OCI-LY1 (cell line): ENCODE data around the gene SNRNP70.

Experiments used
- H2AFZ ChIP-seq: fragments of 200-600 bp; sonication (generic), shearing (Covaris generic); 2 replicates; pipeline ENCODE4 v1.6.0; 2014; ENCODE audit warnings: antibody characterized with exemption, mild to moderate bottlenecking, low read length
- H3F3A ChIP-seq: fragments of 200-600 bp; sonication (generic), shearing (Covaris generic); 2 replicates; pipeline ENCODE4 v1.6.0; 2014; ENCODE audit warnings: mild to moderate bottlenecking, antibody characterized with exemption, low read length, moderate library complexity; ENCODE audit not compliant: insufficient read depth
- H3K27ac ChIP-seq: fragments of 200-600 bp; sonication (generic); 2 replicates; pipeline ENCODE4 v1.5.1; 2014; ENCODE audit warnings: low read length, mixed run types, mild to moderate bottlenecking, low read depth; ENCODE audit not compliant: poor library complexity, severe bottlenecking
- H3K27me3 ChIP-seq: fragments of 200-600 bp; sonication (generic); 2 replicates; pipeline ENCODE4 v1.6.0; 2014; ENCODE audit warnings: antibody characterized with exemption, mild to moderate bottlenecking, low read length, moderate library complexity; ENCODE audit not compliant: insufficient read depth
- H3K36me3 ChIP-seq: fragments of 200-600 bp; sonication (generic); 2 replicates; pipeline ENCODE4 v1.6.1; 2014; ENCODE audit warnings: mild to moderate bottlenecking, antibody characterized with exemption, low read length, moderate library complexity, mixed read lengths; ENCODE audit not compliant: insufficient read depth
- H3K4me1 ChIP-seq: fragments of 200-600 bp; sonication (generic); 2 replicates; pipeline ENCODE4 v1.5.1; 2014; ENCODE audit warnings: mild to moderate bottlenecking, low read length, moderate library complexity; ENCODE audit not compliant: insufficient read depth, severe bottlenecking
- H3K4me2 ChIP-seq: fragments of 200-600 bp; sonication (generic), shearing (Covaris generic); 2 replicates; pipeline ENCODE4 v1.6.1; 2014; ENCODE audit warnings: low read length
- H3K4me3 ChIP-seq: fragments of 200-600 bp; sonication (generic); 2 replicates; pipeline ENCODE4 v1.5.1; 2014; ENCODE audit warnings: low read length, low read depth, mild to moderate bottlenecking, mixed read lengths; ENCODE audit not compliant: poor library complexity, severe bottlenecking
- H3K79me2 ChIP-seq: fragments of 200-600 bp; shearing (Covaris generic); 2 replicates; pipeline ENCODE4 v1.6.1; 2016; ENCODE audit warnings: mixed run types, low read length, mixed read lengths; ENCODE audit not compliant: insufficient read depth
- H3K9ac ChIP-seq: fragments of 200-600 bp; sonication (generic), shearing (Covaris generic); 2 replicates; pipeline ENCODE4 v1.6.1; 2014; ENCODE audit warnings: mild to moderate bottlenecking, low read length, mixed read lengths
- H3K9me2 ChIP-seq: fragments of 200-600 bp; sonication (generic), shearing (Covaris generic); 2 replicates; pipeline ENCODE4 v1.6.1; 2014; ENCODE audit warnings: low read depth, mild to moderate bottlenecking, low read length, mixed read lengths
- H3K9me3 ChIP-seq: fragments of 200-600 bp; shearing (Covaris generic); 2 replicates; pipeline ENCODE4 v1.6.1; 2014; ENCODE audit warnings: low read length, mixed read lengths
- H4K20me1 ChIP-seq: fragments of 200-600 bp; sonication (generic), shearing (Covaris generic); 2 replicates; pipeline ENCODE4 v1.6.0; 2016; ENCODE audit warnings: mild to moderate bottlenecking, low read length; ENCODE audit not compliant: insufficient read depth
- EZH2 ChIP-seq: fragments of 200-600 bp; sonication (generic), shearing (Covaris generic); IDR thresholded peaks from 2 replicates; pipeline ENCODE4 v1.8.0; 2017; ENCODE audit warnings: borderline replicate concordance, mixed run types, mild to moderate bottlenecking, antibody characterized with exemption, low read length, moderate library complexity, mixed read lengths
- TF ChIP-seq, protein P1 (sequence below): fragments of 200-600 bp; sonication (generic), shearing (Covaris generic); IDR thresholded peaks from 2 replicates; pipeline ENCODE4 v1.5.1; 2017; ENCODE audit warnings: mild to moderate bottlenecking, antibody characterized with exemption, low read length, moderate library complexity, mixed read lengths

SNRNP70 gene

DNA sequence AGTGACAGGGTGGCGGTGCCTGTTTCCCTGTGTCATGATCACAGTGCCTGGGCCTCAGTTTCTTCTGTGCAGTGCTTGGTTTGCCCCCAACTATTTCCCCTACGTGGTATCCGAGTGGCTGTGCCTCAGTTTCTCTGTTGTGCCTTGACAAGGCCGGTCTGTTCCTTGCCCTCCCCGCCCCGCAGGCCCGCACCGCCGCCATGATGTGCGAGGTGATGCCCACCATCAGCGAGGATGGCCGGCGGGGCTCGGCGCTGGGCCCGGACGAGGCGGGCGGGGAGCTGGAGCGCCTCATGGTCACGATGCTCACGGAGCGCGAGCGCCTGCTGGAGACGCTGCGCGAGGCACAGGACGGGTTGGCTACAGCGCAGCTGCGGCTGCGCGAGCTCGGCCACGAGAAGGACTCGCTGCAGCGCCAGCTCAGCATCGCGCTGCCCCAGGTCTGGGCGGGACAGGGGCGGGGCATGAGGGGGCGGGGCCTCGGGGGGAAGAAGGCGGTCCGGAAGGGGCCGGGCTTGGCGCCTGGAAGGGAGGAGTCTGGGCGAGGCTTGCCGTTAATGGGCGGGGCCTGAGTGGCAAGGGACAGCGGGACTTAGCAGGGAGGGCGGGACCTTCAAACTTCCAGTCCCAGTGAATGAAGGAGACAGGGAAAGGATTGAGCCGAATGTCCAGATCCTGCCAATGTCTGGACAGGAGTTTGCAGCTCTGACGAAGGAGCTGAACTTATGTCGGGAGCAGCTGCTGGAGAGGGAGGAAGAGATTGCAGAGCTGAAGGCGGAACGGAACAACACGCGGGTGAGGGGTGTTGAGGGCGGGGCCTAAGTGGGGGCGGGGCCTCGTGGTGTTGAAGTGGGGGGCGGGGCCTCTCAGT lies 42.7 kb downstream of the SNRNP70 start:
- no peaks in the 10 kb centered on the region for H3K79me2 ChIP-seq
- no peaks in the 10 kb centered on the region for H3K9me2 ChIP-seq
- H3K36me3 ChIP-seq: peaks cover 3% of the 10 kb centered on the region; the same call in 1 of the 2 replicates
- no peak overlapping the region for H2AFZ ChIP-seq
- peak overlapping the region; percentile 62 for H3K4me3 ChIP-seq
- H3K27me3 ChIP-seq: no peaks in the 10 kb centered on the region
- peak overlapping the region; percentile 84 for H3K4me2 ChIP-seq
- H3K4me1 ChIP-seq: peaks cover 14% of the 10 kb centered on the region
- TF ChIP-seq EZH2: no peak
- TF ChIP-seq, protein P1, sequence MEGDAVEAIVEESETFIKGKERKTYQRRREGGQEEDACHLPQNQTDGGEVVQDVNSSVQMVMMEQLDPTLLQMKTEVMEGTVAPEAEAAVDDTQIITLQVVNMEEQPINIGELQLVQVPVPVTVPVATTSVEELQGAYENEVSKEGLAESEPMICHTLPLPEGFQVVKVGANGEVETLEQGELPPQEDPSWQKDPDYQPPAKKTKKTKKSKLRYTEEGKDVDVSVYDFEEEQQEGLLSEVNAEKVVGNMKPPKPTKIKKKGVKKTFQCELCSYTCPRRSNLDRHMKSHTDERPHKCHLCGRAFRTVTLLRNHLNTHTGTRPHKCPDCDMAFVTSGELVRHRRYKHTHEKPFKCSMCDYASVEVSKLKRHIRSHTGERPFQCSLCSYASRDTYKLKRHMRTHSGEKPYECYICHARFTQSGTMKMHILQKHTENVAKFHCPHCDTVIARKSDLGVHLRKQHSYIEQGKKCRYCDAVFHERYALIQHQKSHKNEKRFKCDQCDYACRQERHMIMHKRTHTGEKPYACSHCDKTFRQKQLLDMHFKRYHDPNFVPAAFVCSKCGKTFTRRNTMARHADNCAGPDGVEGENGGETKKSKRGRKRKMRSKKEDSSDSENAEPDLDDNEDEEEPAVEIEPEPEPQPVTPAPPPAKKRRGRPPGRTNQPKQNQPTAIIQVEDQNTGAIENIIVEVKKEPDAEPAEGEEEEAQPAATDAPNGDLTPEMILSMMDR: no peak
- H3K27ac ChIP-seq: no peak overlapping the region
- no peaks in the 10 kb centered on the region for H4K20me1 ChIP-seq
- H3K9me3 ChIP-seq: no peaks in the 10 kb centered on the region
- peak overlapping the region; percentile 47; the same call in 1 of the 2 replicates for H3K9ac ChIP-seq
- no peaks in the 10 kb centered on the region for H3F3A ChIP-seq

DNA sequence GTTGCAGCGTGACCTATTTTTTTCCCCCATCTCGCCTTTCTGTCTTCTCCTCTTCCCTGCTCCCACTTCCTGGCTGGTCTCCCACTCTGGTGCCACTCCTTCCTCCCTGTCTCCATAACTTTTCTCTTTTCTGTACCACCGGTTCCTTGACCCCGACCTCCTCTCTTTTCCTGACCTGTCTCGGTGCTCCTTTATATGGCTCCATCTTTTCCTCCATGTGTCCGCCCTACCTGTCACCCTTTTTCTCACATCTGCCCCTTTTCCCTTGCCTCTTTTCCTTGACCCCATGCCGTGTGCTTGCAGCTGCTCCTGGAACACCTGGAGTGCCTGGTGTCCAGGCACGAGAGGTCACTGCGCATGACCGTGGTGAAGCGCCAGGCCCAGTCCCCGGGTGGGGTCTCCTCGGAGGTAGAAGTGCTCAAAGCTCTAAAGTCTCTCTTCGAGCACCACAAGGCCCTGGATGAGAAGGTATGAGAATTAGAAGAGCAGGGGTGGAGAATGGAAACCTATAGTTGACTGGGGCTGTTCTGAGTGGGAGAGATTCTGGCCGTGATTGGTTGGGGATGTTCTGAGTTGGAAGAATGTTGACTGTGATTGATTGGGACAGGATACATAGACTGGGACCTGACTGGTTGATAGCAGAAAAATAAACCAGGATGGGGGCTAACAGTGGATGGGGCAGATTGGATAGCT lies 43.4 kb downstream of the SNRNP70 start:
- H4K20me1 ChIP-seq: no peaks in the 10 kb centered on the region
- H3K9ac ChIP-seq: peak overlapping the region; percentile 16; the same call in 1 of the 2 replicates
- no peak overlapping the region for H3K27ac ChIP-seq
- peak overlapping the region; percentile 62 for H3K4me3 ChIP-seq
- H3K36me3 ChIP-seq: peaks cover 3% of the 10 kb centered on the region; the same call in 1 of the 2 replicates
- H3K9me2 ChIP-seq: no peaks in the 10 kb centered on the region
- H3K9me3 ChIP-seq: no peaks in the 10 kb centered on the region
- no peaks in the 10 kb centered on the region for H3K27me3 ChIP-seq
- H3F3A ChIP-seq: no peaks in the 10 kb centered on the region
- TF ChIP-seq, protein P1: no peak
- no peak for TF ChIP-seq EZH2
- H3K4me1 ChIP-seq: peaks cover 14% of the 10 kb centered on the region
- H2AFZ ChIP-seq: 0 out of 2 replicates have a peak overlapping the region, but pooled peaks have one; percentile 56
- H3K79me2 ChIP-seq: no peaks in the 10 kb centered on the region
- peak overlapping the region; percentile 84 for H3K4me2 ChIP-seq

DNA sequence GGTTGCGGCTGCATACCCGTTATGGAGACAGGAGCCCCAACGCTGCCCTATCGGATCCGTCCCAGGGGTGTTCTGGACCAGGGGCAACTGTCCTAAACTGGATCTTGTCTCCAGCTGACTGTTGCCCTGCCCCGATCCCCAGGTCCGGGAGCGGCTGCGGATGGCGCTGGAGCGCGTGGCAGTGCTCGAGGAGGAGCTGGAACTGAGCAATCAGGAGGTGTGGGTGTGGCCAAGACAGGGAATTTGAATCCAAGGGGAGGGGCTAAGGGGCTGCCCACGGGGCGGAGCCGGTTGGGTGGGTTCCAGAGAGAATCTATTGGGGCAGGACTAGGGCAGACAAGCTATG lies 44.0 kb downstream of the SNRNP70 start:
- Histone ChIP-seq H3K9ac (no peak overlapping the region; the same call in 1 of the 2 replicates), H3K9me3 (no peaks in the 10 kb centered on the region), H3K9me2 (no peaks in the 10 kb centered on the region), H3K4me2 (peak overlapping the region; percentile 84), H3K79me2 (no peaks in the 10 kb centered on the region), H3K36me3 (peaks cover 3% of the 10 kb centered on the region; the same call in 1 of the 2 replicates), H4K20me1 (no peaks in the 10 kb centered on the region), H3K27me3 (no peaks in the 10 kb centered on the region), H3K4me1 (peaks cover 14% of the 10 kb centered on the region), H3K27ac (no peak overlapping the region), H2AFZ (no peak overlapping the region), H3K4me3 (peak overlapping the region; percentile 62), H3F3A (no peaks in the 10 kb centered on the region)
- TF ChIP-seq, protein P1: no peak
- TF ChIP-seq EZH2: no peak
